SK-N-SH treated with all-trans-retinoic acid at 6 μM for 48 hours (cell line): ENCODE data around the gene MED26.

Source experiments
- ATAC-seq: fragments of 200-7000 bp; cut with Tn5 transposase; 3 replicates; pipeline ENCODE4 v1.9.1; 2020; ENCODE audit warnings: mild to moderate bottlenecking, moderate library complexity
- ARNTL ChIP-seq: fragments of 450-650 bp; formaldehyde crosslinking; IDR thresholded peaks from 2 replicates; pipeline ENCODE4 v1.5.0; 2020; ENCODE audit warnings: low read depth, mild to moderate bottlenecking, moderate library complexity, borderline replicate concordance
- BACH2 ChIP-seq: fragments of 250-450 bp; sonication (Bioruptor Pico); IDR thresholded peaks from 2 replicates; pipeline ENCODE4 v1.9.0; 2021; ENCODE audit warnings: mild to moderate bottlenecking, borderline replicate concordance
- CREB5 ChIP-seq: fragments of 250-450 bp; sonication (Bioruptor Pico); IDR thresholded peaks from 2 replicates; pipeline ENCODE4 v1.5.1; 2020; ENCODE audit warnings: low read depth, mild to moderate bottlenecking, moderate library complexity
- CSDC2 ChIP-seq: fragments of 250-450 bp; sonication (Bioruptor Pico); IDR thresholded peaks from 2 replicates; pipeline ENCODE4 v1.5.0; 2020; ENCODE audit warnings: mild to moderate bottlenecking, moderate library complexity
- ESRRG ChIP-seq: fragments of 250-450 bp; sonication (Bioruptor Pico); IDR thresholded peaks from 2 replicates; pipeline ENCODE4 v1.6.1; 2021; ENCODE audit warnings: mild to moderate bottlenecking
- GLIS3 ChIP-seq: fragments of 250-450 bp; sonication (Bioruptor Pico); IDR thresholded peaks from 2 replicates; pipeline ENCODE4 v1.5.0; 2020; ENCODE audit warnings: mild to moderate bottlenecking, moderate library complexity
- ISL1 ChIP-seq: fragments of 250-450 bp; sonication (Bioruptor Pico); IDR thresholded peaks from 2 replicates; pipeline ENCODE4 v2.1.2; 2022; ENCODE audit warnings: mild to moderate bottlenecking, moderate library complexity
- OSR1 ChIP-seq: fragments of 250-450 bp; sonication (Bioruptor Pico); IDR thresholded peaks from 2 replicates; pipeline ENCODE4 v1.8.0; 2022; ENCODE audit warnings: moderate library complexity, mild to moderate bottlenecking, inconsistent platforms
- PATZ1 ChIP-seq: fragments of 250-450 bp; sonication (Bioruptor Pico); IDR thresholded peaks from 2 replicates; pipeline ENCODE4 v1.8.0; 2020; ENCODE audit warnings: mild to moderate bottlenecking, moderate library complexity, borderline replicate concordance
- RARB ChIP-seq: fragments of 250-450 bp; sonication (Bioruptor Pico); IDR thresholded peaks from 2 replicates; pipeline ENCODE4 v1.8.0; 2021; ENCODE audit warnings: mild to moderate bottlenecking, moderate library complexity
- SNAI2 ChIP-seq: fragments of 250-450 bp; sonication (Bioruptor Pico); IDR thresholded peaks from 2 replicates; pipeline ENCODE4 v1.5.0; 2020; ENCODE audit warnings: mild to moderate bottlenecking, moderate library complexity
- TCF4 ChIP-seq: fragments of 250-450 bp; sonication (Bioruptor Pico); IDR thresholded peaks from 2 replicates; pipeline ENCODE4 v1.8.0; 2021; ENCODE audit warnings: mild to moderate bottlenecking, moderate library complexity, borderline replicate concordance
- TOX ChIP-seq: fragments of 250-450 bp; sonication (Bioruptor Pico); IDR thresholded peaks from 2 replicates; pipeline ENCODE4 v1.8.0; 2021; ENCODE audit warnings: mild to moderate bottlenecking, moderate library complexity, borderline replicate concordance
- TSHZ2 ChIP-seq: fragments of 250-450 bp; sonication (Bioruptor Pico); IDR thresholded peaks from 2 replicates; pipeline ENCODE4 v1.5.0; 2020; ENCODE audit warnings: mild to moderate bottlenecking, moderate library complexity
- ZC3H10 ChIP-seq: fragments of 250-450 bp; sonication (Bioruptor Pico); IDR thresholded peaks from 2 replicates; pipeline ENCODE4 v1.5.1; 2021; ENCODE audit warnings: mild to moderate bottlenecking, moderate library complexity
- ZFP3 ChIP-seq: fragments of 250-450 bp; sonication (Bioruptor Pico); IDR thresholded peaks from 2 replicates; pipeline ENCODE4 v1.5.0; 2020; ENCODE audit warnings: mild to moderate bottlenecking, moderate library complexity
- ZFP30 ChIP-seq: fragments of 450-650 bp; formaldehyde crosslinking; IDR thresholded peaks from 2 replicates; pipeline ENCODE4 v1.5.0; 2022; ENCODE audit warnings: mild to moderate bottlenecking, moderate library complexity
- ZNF565 ChIP-seq: fragments of 450-650 bp; formaldehyde crosslinking; conservative IDR thresholded peaks from 2 replicates; pipeline ENCODE4 v1.5.0; 2020; ENCODE audit warnings: low read depth, mild to moderate bottlenecking, moderate library complexity
- ZNF70 ChIP-seq: fragments of 450-650 bp; formaldehyde crosslinking; IDR thresholded peaks from 2 replicates; pipeline ENCODE4 v1.5.0; 2020; ENCODE audit warnings: mild to moderate bottlenecking, moderate library complexity
- ZNF8 ChIP-seq: fragments of 450-650 bp; formaldehyde crosslinking; IDR thresholded peaks from 2 replicates; pipeline ENCODE4 v1.5.0; 2020; ENCODE audit warnings: mild to moderate bottlenecking, moderate library complexity
- TF ChIP-seq, protein P1 (sequence below): fragments of 250-450 bp; sonication (Bioruptor Pico); IDR thresholded peaks from 2 replicates; pipeline ENCODE4 v1.8.0; 2021; ENCODE audit warnings: low read depth, mild to moderate bottlenecking, moderate library complexity, borderline replicate concordance
- TF ChIP-seq, protein P2 (sequence below): fragments of 250-450 bp; sonication (Bioruptor Pico); IDR thresholded peaks from 2 replicates; pipeline ENCODE4 v1.5.1; 2021; ENCODE audit warnings: mild to moderate bottlenecking, moderate library complexity

MED26 gene

DNA sequence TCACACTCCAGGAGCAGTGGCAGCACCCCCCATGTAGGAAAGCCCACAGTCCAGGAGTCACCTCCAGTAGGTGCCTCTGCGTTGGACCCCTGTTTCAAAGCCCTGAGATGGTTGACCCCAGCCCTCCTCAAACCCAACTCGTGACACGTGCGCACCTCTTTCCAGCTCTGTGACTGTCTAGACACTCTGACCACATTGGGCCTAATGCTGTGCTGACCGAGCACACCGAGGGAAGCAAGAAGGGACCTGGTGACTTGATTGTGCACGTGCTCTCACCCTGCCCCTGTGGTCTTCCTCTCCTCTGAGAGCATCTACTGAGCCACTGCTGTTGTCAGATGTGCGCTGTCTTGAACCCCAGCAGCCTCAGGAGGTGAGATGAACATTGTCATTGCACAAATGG, 32.9 kb downstream of the MED26 start:
- no peak for ATAC-seq
- TF ChIP-seq ZFP3 (CRISPR knock-in tag) = no peak
- no peak for TF ChIP-seq ISL1 (CRISPR knock-in tag)
- no peak for TF ChIP-seq GLIS3 (CRISPR knock-in tag)
- TF ChIP-seq ARNTL (CRISPR knock-in tag) = no peak
- TF ChIP-seq OSR1 (CRISPR knock-in tag) = no peak
- TF ChIP-seq CREB5 (CRISPR knock-in tag) = no peak
- TF ChIP-seq TSHZ2 (CRISPR knock-in tag) = no peak

GRCh38 chr19:16594681-16595091, 33.3 kb downstream of the MED26 start:
- ATAC-seq = no peak
- no peak for TF ChIP-seq ISL1 (CRISPR knock-in tag)
- no peak for TF ChIP-seq SNAI2 (CRISPR knock-in tag)
- TF ChIP-seq BACH2 (CRISPR knock-in tag) = no peak
- TF ChIP-seq CSDC2 (CRISPR knock-in tag) = no peak
- TF ChIP-seq PATZ1 (CRISPR knock-in tag) = no peak
- TF ChIP-seq OSR1 (CRISPR knock-in tag) = no peak
- TF ChIP-seq, protein P1, sequence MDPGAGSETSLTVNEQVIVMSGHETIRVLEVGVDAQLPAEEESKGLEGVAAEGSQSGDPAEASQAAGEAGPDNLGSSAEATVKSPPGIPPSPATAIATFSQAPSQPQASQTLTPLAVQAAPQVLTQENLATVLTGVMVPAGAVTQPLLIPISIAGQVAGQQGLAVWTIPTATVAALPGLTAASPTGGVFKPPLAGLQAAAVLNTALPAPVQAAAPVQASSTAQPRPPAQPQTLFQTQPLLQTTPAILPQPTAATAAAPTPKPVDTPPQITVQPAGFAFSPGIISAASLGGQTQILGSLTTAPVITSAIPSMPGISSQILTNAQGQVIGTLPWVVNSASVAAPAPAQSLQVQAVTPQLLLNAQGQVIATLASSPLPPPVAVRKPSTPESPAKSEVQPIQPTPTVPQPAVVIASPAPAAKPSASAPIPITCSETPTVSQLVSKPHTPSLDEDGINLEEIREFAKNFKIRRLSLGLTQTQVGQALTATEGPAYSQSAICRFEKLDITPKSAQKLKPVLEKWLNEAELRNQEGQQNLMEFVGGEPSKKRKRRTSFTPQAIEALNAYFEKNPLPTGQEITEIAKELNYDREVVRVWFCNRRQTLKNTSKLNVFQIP (CRISPR knock-in tag) = no peak
- TF ChIP-seq RARB = no peak
- no peak for TF ChIP-seq TCF4
- no peak for TF ChIP-seq ZNF565 (CRISPR knock-in tag)
- TF ChIP-seq, protein P2, sequence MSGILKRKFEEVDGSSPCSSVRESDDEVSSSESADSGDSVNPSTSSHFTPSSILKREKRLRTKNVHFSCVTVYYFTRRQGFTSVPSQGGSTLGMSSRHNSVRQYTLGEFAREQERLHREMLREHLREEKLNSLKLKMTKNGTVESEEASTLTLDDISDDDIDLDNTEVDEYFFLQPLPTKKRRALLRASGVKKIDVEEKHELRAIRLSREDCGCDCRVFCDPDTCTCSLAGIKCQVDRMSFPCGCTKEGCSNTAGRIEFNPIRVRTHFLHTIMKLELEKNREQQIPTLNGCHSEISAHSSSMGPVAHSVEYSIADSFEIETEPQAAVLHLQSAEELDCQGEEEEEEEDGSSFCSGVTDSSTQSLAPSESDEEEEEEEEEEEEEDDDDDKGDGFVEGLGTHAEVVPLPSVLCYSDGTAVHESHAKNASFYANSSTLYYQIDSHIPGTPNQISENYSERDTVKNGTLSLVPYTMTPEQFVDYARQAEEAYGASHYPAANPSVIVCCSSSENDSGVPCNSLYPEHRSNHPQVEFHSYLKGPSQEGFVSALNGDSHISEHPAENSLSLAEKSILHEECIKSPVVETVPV (CRISPR knock-in tag) = no peak
- no peak for TF ChIP-seq GLIS3 (CRISPR knock-in tag)

DNA sequence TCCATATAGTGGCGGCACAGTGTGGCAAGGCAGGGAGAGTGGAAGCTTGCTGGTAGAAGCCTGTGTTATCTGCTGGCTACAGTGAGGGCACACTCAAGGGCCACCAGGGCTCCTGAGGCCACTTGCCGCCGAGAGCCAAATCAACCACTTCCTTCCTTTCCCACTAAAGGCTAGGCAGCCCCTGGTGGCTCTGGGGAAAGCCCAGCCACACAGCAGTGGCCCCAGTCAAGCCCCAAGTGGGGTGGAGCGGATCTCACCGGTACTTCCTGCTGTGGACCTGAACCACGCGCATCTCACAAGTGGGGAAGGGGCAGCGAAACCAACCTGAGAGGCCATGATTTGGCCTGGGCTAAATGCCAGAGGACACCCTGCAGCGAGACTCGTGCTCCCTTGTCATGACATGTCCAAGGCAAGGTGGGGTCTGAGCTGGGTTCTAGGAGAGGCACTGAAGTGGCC, 33.8 kb downstream of the MED26 start:
- TF ChIP-seq ZC3H10 (CRISPR knock-in tag) = no peak
- no peak for TF ChIP-seq ZNF565 (CRISPR knock-in tag)
- no peak for TF ChIP-seq GLIS3 (CRISPR knock-in tag)
- TF ChIP-seq ESRRG (CRISPR knock-in tag) = no peak
- TF ChIP-seq, protein P2 (CRISPR knock-in tag) = no peak
- TF ChIP-seq RARB = no peak
- no peak for TF ChIP-seq ISL1 (CRISPR knock-in tag)
- no peak for TF ChIP-seq ZFP30 (CRISPR knock-in tag)
- no peak for TF ChIP-seq ZNF8
- TF ChIP-seq, protein P1 (CRISPR knock-in tag) = no peak
- TF ChIP-seq ARNTL (CRISPR knock-in tag) = no peak
- no peak for TF ChIP-seq TCF4
- TF ChIP-seq ZNF70 (CRISPR knock-in tag) = no peak
- no peak for TF ChIP-seq TOX (CRISPR knock-in tag)
- no peak for TF ChIP-seq BACH2 (CRISPR knock-in tag)

More for the DNA sequence above, 33.8 kb downstream of the MED26 start:
- no peak for ATAC-seq
